ENCODE data around the gene CARMIL1.

GRCh38 chr6:25450469-25451198, 171.5 kb downstream of the CARMIL1 start:
- TF ChIP-seq POLR2A (IDR thresholded peaks at IDR 0.05; ENCODE audit: low read length) = no peak
- no peak for TF ChIP-seq GATA1 (IDR thresholded peaks at IDR 0.05; ENCODE audit: low read depth, low read length)
